NCI-H187 treated with DMSO at 0.1 percent for 48 hours (cell line): Measurements from ENCODE around the gene STPG1.

Experiments used
- DNase-seq: peaks from one replicate; lab custom pipeline; 2025; lab: John Stamatoyannopoulos, UW

The STPG1 gene

DNA sequence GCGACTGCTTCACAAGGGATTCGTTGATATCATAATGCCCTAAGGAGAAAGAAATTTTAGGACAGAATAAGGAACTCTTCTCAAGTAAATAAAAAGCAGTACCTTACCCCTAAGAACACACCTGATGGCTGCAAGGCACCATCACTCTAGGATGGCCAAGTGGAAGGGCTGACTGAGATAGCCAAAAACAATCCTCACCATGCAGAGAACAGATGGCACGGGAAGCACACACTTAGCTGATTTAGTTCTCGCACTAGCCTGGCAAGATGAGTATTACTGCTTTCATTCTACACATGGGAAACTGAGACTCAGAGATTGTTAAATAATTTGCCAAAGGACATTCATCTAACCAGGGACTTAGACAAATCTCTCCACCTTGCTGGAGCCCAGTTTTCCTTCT lies 43.8 kb downstream of the STPG1 start:
- DNase-seq, result no peak

DNA sequence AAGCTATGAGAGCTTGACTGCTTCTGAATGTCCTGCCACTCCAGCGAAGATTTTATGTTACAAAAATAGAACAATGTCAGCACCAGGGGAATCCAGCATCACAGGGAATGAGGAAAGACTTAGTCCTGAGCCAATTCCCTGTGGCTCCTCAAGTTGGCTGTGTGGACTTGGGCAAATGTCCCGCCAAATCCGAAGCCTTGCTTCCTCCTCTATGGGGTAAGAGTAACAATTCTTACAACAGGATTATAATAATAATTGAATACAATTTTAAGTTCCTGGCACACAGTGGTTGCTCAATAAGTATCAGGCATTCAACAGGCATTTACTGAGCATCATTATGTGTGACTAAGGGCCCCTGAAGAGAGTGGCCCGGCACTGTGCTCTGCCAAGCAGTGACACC lies 44.4 kb downstream of the STPG1 start:
- no peak for DNase-seq

DNA sequence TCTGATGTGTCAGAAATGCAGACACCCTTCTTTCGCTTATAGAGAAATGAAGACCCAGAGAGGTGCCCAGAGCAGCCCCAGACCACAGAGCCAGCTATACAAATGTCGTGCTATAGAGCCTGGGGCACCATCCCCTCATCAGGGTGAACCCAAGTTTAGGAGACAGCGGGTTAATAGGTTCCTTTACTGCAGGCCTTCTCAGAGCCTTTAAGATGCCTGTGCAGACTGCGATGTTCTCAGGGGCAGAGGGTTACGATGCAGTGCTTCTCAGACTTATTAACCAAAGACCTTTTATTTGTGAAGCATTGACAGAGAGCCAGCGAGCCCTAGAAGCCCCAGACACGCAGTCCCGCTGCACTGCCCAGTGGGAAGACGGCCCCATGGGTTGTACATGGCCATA lies 46.9 kb downstream of the STPG1 start:
- DNase-seq, result no peak

DNA sequence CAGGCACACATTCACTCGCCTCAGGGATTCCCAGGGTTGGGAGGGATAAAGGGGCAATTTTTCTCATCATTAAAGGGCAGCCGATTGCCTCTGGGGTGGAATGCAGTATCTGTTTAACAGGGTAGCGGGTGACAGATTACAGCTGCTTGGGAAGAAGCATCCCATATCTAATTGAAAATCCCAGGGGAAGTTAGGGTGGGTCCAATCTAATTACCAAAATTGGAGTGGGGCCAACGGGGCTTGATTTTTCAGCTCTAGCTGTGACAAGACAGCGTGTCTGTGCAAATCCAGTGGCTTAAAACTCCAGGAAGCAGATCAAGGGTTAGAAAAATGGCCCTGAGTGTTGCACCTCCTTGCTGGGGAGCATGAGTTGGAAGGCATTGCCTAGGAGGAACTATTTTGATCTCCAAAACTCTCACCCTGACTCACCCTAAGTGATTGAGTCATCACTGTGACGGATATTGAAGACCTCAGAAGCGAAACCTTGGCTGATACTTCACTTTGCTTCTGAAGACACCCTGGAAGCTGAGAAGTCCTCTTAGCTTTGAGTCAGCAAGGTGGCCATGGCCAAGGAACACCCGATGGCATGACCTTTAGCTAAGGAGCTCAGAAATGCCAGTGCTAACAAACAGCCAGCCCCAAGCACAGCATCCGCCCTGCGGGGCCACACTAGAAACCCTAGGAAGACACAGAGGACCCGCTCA lies 48.5 kb downstream of the STPG1 start:
- DNase-seq, result no peak

- no peak for DNase-seq
Observed at GRCh38 chr1:24364605-24364974, 49.0 kb downstream of the STPG1 start.

DNA sequence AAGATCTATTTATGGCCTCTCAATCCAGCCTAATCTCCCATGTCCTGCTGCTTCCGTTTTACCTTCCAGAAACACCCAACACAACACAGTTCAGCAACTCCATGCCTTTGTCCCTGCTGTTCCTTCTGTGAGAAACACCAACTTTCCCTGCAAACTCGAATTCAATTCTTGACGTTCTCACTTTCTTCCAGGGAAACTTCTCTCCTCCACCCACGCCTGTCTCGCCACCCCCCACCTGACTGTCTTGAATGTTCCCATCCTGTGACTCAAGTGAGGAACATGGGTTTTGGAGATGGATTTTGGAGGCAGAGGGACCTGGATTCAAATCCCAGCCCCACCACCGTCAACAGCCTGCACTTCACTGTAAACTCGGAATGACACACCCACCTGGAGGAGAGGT lies 49.6 kb downstream of the STPG1 start:
- no peak for DNase-seq

GRCh38 chr1:24362982-24363614 lies 50.5 kb downstream of the STPG1 start:
- DNase-seq, result no peak

GRCh38 chr1:24362396-24362795 lies 51.2 kb downstream of the STPG1 start:
- no peak for DNase-seq

DNA sequence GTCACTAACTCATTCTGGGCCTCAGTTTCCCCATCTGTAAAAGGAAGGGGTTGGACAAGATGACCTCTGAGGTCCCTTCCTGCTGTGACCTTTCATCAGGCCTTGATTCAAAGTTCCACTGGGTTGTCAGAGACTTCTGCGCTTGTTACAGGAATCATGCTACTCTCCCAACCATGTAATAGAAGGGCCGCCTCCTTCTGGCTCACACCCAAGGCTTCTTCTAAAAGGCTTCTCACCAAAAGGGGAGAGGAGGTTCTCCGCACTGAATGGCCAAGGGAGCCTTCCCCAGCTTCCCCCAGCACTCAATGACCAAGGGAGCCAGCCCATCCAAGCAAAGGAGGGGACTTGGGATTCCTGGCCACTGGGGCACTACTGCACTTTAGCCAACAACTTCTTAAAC lies 51.8 kb downstream of the STPG1 start:
- DNase-seq, result no peak

DNA sequence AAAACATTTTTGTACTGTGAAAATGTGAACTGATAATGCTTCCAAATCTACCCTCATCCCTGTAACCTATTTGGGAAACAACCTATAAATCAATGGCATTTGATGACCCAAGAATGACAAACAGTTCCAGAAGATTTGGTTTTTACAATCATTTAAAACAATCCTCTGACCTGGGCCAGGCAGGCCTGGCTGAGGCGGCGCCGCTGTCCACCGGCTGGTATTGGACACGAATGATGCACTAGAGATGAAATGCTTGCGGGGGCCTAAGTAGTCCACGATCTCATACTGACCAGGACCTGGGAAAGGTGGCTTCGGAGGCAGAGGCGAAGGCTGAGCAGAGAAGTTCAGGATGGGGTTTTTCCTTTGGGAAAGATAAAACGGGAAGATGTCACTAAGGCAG lies 52.9 kb downstream of the STPG1 start:
- DNase-seq, result no peak

GRCh38 chr1:24357038-24357437 lies 56.5 kb downstream of the STPG1 start:
- no peak for DNase-seq

DNA sequence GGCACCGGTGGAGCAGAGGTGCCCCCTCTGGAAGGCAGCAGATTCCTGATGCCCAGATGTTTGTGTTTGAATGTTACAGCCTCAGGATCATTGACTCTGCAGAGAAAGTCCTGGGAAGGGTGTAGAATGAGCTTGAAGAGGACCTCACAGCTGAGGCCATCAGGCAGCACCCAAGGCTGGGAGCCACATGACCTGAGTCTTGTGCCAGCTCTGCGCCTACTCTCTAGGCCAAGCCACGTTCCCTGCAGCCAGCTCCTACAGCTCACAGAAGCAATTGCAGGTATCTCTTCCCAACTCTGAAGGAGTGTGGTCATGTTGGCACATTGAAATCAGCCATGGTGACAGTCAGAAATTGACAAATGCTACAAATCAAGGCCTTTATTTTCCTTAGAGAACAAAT lies 58.1 kb downstream of the STPG1 start:
- DNase-seq, result no peak

DNA sequence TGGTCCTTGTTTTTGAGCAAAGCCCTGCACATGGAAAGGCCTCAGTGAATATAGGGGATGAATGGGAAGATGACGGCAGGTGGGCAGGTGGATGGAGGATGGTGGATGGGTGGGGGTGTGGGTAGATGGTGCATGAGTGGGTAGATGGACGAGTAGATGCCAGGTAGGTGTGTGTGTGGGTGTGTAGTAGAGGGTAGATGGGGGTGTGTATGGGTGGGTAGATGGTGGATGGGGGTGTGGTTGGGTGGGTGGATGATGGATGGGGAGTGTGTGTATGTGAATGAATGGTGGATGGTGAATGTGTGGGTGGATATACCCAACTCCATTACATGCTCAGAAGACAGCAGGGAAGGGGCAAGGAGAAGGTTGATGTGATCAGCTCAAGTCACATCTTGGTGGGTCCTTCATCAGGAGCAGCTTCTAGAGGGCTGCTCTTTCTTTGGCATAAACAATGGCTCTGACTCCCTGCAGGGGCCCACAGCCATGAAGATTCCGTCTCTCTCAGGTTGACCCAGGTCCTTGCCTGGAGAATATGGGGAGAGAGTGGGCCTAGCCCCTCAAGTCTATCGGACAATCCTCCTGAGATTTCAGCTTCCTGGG lies 60.2 kb downstream of the STPG1 start:
- DNase-seq, result no peak

GRCh38 chr1:24351918-24352627 lies 61.5 kb downstream of the STPG1 start:
- no peak for DNase-seq

GRCh38 chr1:24351247-24351646 lies 62.3 kb downstream of the STPG1 start:
- DNase-seq, result no peak

DNA sequence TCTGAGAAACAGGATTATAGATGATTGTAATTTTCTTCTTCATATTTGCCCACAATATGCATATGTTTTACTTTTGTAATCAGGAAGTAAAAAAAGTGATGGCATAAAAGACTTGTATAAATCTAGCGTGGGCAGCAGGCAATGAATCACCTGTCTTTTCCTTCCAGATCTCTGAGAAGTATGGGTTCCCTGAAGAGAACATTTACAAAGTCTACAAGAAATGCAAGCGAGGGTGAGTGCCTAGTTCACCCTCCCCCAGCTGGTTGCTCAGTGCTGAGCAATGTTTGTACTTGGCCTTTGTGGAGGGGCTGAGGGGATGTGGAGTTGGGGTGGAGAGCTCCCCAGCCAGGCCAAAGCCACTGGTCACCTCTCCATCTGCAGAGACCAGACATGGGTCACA lies 63.7 kb downstream of the STPG1 start:
- no peak for DNase-seq

GRCh38 chr1:24348196-24348595 lies 65.4 kb downstream of the STPG1 start:
- no peak for DNase-seq

- no peak for DNase-seq
Observed at GRCh38 chr1:24347159-24347934, 66.2 kb downstream of the STPG1 start.

DNA sequence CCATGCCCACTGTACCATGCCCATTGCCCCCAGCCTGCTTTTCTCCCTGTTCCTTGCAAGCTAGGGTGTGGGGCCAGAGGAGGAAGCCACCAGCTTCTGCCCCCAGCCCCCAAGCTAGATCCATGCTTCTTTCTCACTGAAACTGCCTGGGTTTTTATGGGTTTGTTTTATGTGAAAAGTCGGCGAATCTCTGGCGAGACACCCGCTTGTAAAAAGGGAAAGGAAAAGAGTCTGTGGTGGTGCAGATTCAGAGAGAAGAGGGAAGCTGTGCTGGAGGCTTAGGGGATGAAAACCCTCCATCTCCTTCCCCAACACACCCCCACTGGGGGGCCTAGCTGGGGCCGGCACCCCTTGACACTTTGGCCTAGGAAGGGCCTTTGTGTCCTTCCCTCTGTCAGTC lies 68.2 kb downstream of the STPG1 start:
- DNase-seq, result no peak

- DNase-seq, result no peak
Observed at GRCh38 chr1:24344090-24344742, 69.4 kb downstream of the STPG1 start.

DNA sequence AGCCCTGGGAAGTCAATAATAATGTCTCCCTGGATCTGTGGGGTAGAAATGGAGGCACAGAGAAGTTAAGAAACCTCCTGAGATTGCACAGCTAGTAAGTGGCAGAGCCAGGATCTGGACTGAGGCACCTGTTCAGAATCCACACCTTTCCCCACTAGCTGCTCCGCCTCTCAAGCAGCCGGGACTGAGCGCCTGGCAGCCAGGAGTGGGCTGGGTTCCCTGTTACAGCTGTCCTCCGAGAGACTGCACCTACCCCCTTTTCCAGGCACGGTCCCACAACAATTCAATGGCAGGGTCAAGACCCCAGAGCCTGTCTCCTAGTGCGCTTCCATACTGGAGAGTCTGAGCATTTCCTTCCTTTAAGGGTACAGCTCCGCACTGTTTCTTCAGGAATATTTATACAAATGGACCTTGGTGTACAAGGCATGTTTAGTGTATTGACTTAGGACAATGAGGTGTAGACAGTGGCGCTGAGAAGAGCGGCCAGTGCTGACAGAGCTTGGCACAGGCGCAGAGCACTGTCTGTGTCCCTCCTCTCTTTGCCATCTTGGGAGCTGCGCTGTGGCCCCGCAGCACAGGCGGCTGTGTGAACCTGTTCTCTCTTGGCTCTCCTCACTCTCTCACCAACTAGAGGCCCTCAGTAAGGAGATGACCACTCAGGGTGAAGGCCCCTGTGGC lies 70.0 kb downstream of the STPG1 start:
- DNase-seq, result no peak
